GM23338 (cell line): ENCODE data around the gene FUT2. TPM values are rescaled to one million over a fixed set of nuclear protein-coding genes. Genes with fewer than 3 reads are reported as not detected.

Experiments used
- ATAC-seq: fragments of 200-7000 bp; cut with Tn5 transposase; 3 replicates; pipeline ENCODE4 v1.9.1; 2020
- DNase-seq: peaks from one replicate; pipeline ENCODE4 v3.0.0-alpha.2; 2015; ENCODE audit warnings: low spot score
- H2AFZ ChIP-seq: fragments of 200-600 bp; sonication (generic); 2 replicates; pipeline ENCODE4 v1.8.0; 2016; ENCODE audit warnings: antibody characterized with exemption, mild to moderate bottlenecking, moderate library complexity
- H3F3A ChIP-seq: fragments of 200-600 bp; sonication (generic); replicated peaks from 2 replicates; pipeline ENCODE4 v1.8.0; 2017; ENCODE audit warnings: antibody characterized with exemption, mixed run types, low read depth
- H3K27ac ChIP-seq: fragments of 200-600 bp; sonication (generic); 2 replicates; pipeline ENCODE4 v1.6.1; 2016; ENCODE audit warnings: low read depth
- H3K27me3 ChIP-seq: fragments of 200-600 bp; sonication (generic); 2 replicates; pipeline ENCODE4 v1.8.0; 2016; ENCODE audit warnings: mild to moderate bottlenecking, mixed run types, moderate library complexity; ENCODE audit not compliant: insufficient read depth
- H3K36me3 ChIP-seq: fragments of 200-600 bp; sonication (generic); 2 replicates; pipeline ENCODE4 v1.8.0; 2016; ENCODE audit warnings: mild to moderate bottlenecking; ENCODE audit not compliant: insufficient read depth
- H3K4me1 ChIP-seq: fragments of 200-600 bp; sonication (generic); 2 replicates; pipeline ENCODE4 v1.8.0; 2016; ENCODE audit warnings: mild to moderate bottlenecking, moderate library complexity; ENCODE audit not compliant: insufficient read depth
- H3K4me2 ChIP-seq: fragments of 200-600 bp; sonication (generic); 2 replicates; pipeline ENCODE4 v1.7.1; 2017; ENCODE audit warnings: mixed run types
- H3K4me3 ChIP-seq: fragments of 200-600 bp; sonication (generic); 2 replicates; pipeline ENCODE4 v1.6.1; 2016; ENCODE audit warnings: mixed run types
- H3K79me2 ChIP-seq: fragments of 200-600 bp; sonication (generic); replicated peaks from 2 replicates; pipeline ENCODE4 v1.8.0; 2017; ENCODE audit warnings: mild to moderate bottlenecking; ENCODE audit not compliant: insufficient read depth
- H3K9me2 ChIP-seq: fragments of 200-600 bp; sonication (generic); 2 replicates; pipeline ENCODE4 v1.8.0; 2017; ENCODE audit not compliant: insufficient read depth
- H4K20me1 ChIP-seq: fragments of 200-600 bp; sonication (generic); replicated peaks from 2 replicates; pipeline ENCODE4 v1.8.0; 2017; ENCODE audit warnings: mild to moderate bottlenecking; ENCODE audit not compliant: insufficient read depth
- H3K27ac Mint-ChIP-seq: 2 replicates; pipeline ENCODE4 v1.8.0; 2020; ENCODE audit warnings: inconsistent platforms, mild to moderate bottlenecking, moderate library complexity, mixed read lengths
- H3K27me3 Mint-ChIP-seq: 3 replicates; pipeline ENCODE4 v1.8.0; 2022; ENCODE audit warnings: low read depth, mild to moderate bottlenecking, moderate library complexity, mixed read lengths, inconsistent platforms; ENCODE audit not compliant: insufficient read depth, poor library complexity
- H3K36me3 Mint-ChIP-seq: 3 replicates; pipeline ENCODE4 v1.8.0; 2021; ENCODE audit warnings: low read depth, mild to moderate bottlenecking, inconsistent platforms, moderate library complexity, mixed read lengths
- H3K4me1 Mint-ChIP-seq: 3 replicates; pipeline ENCODE4 v1.8.0; 2020; ENCODE audit warnings: mild to moderate bottlenecking, inconsistent platforms, mixed read lengths
- H3K4me3 Mint-ChIP-seq: 3 replicates; pipeline ENCODE4 v1.8.0; 2021; ENCODE audit warnings: moderate library complexity, mild to moderate bottlenecking, inconsistent platforms, mixed read lengths
- H3K9me3 Mint-ChIP-seq: 3 replicates; pipeline ENCODE4 v1.8.0; 2020; ENCODE audit warnings: moderate library complexity, mild to moderate bottlenecking, inconsistent platforms, mixed read lengths
- CREB1 ChIP-seq: fragments of 250-450 bp; sonication (Bioruptor Pico); IDR thresholded peaks from 2 replicates; pipeline ENCODE4 v1.5.0; 2020; ENCODE audit warnings: low read depth, mild to moderate bottlenecking, moderate library complexity
- EZH2 ChIP-seq: fragments of 200-600 bp; sonication (generic); IDR thresholded peaks from one replicate; pipeline ENCODE4 v1.8.0; 2017; ENCODE audit warnings: antibody characterized with exemption, mild to moderate bottlenecking, low read depth; ENCODE audit not compliant: unreplicated experiment
- EZH2phosphoT487 ChIP-seq: fragments of 200-600 bp; sonication (generic); IDR thresholded peaks from one replicate; pipeline ENCODE4 v1.8.1; 2018; ENCODE audit warnings: antibody characterized with exemption; ENCODE audit not compliant: unreplicated experiment
- ZNF114 ChIP-seq: fragments of 250-450 bp; sonication (Bioruptor Pico); IDR thresholded peaks from 2 replicates; pipeline ENCODE4 v1.5.0; 2020; ENCODE audit warnings: mild to moderate bottlenecking, moderate library complexity
- ZNF331 ChIP-seq: fragments of 250-450 bp; sonication (Bioruptor Pico); IDR thresholded peaks from 2 replicates; pipeline ENCODE4 v1.5.0; 2020; ENCODE audit warnings: low read depth, mild to moderate bottlenecking, moderate library complexity
- polyA plus RNA-seq: library from polyadenylated mRNA; unstranded; fragments of >200 nt; fragmentation: Nextera tagmentation; extraction: Ambion mirVana; gene quantifications from 2 replicates; pipeline ENCODE4 v1.2.1, GENCODE V29; 2016
- total RNA-seq: library from RNA; depleted of rRNA; stranded (reverse); fragments of >200 nt; shearing (Covaris generic); gene quantifications from 2 replicates; pipeline ENCODE4 v1.2.3, GENCODE V29; 2014
- TF ChIP-seq, protein P1 (sequence below), 2 experiments: fragments of 200-600 bp in 1 of 2; sonication (generic) in 1 of 2; conservative IDR thresholded peaks; 2 replicates each; pipeline versions ENCODE4 v1.5.1 to v1.6.1; 2016 to 2017; ENCODE audit warnings: antibody characterized with exemption in 2 of 2, low read depth in 2 of 2, mild to moderate bottlenecking in 2 of 2, moderate library complexity in 1 of 2
- TF ChIP-seq, protein P2 (sequence below): IDR thresholded peaks from 2 replicates; pipeline ENCODE4 v1.6.1; 2016; ENCODE audit warnings: antibody characterized with exemption
- TF ChIP-seq, protein P3 (sequence below): fragments of 250-450 bp; sonication (Bioruptor Pico); IDR thresholded peaks from 2 replicates; pipeline ENCODE4 v1.5.0; 2020; ENCODE audit warnings: mild to moderate bottlenecking, moderate library complexity

Gene FUT2
- total and polyA plus RNA-seq, 2 experiments from 2014 or later: 5.0 to 5.6 TPM

DNA sequence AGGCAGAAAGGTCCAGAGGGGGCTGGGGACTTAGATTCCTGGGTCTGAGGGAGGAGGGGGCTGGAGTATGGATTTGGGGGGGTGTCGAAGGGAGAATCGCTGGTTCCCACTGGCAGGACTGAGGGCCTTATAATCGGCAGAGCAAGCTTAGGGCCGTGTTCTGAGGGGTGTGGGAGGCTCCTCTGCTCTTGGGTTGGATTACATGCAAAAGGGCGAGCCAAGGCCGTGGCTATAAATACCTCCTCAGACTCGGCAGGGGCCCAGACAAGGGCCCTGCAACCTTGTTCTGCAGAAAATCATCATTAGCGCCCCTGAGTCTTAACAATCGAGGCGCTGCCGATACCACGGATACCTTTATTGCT, 24.5 kb downstream of the FUT2 start:
- ATAC-seq (no peak), DNase-seq (no peak)
- Mint-ChIP-seq H3K9me3 (peaks cover 3% of the 10 kb centered on the region; the same call in 1 of the 3 replicates), H3K27ac (no peak overlapping the region; the same call in 1 of the 2 replicates), H3K36me3 (no peaks in the 10 kb centered on the region; the same call in 2 of the 3 replicates), H3K4me1 (peaks cover 37% of the 10 kb centered on the region), H3K27me3 (peaks cover 22% of the 10 kb centered on the region), H3K4me3 (peak overlapping the region; percentile 99)
- Histone ChIP-seq H4K20me1 (no peaks in the 10 kb centered on the region), H3K4me3 (peak overlapping the region; percentile 58), H3K4me2 (peak overlapping the region; percentile 70), H3K4me1 (peaks cover 34% of the 10 kb centered on the region), H3K9me2 (no peaks in the 10 kb centered on the region), H3K79me2 (no peaks in the 10 kb centered on the region), H3K27me3 (no peaks in the 10 kb centered on the region), H3K27ac (no peak overlapping the region), H3F3A (peaks cover 9% of the 10 kb centered on the region; the same call in 1 of the 2 replicates), H3K36me3 (no peaks in the 10 kb centered on the region), H2AFZ (no peak overlapping the region)
- TF ChIP-seq ZNF331: no peak
- TF ChIP-seq, protein P1, sequence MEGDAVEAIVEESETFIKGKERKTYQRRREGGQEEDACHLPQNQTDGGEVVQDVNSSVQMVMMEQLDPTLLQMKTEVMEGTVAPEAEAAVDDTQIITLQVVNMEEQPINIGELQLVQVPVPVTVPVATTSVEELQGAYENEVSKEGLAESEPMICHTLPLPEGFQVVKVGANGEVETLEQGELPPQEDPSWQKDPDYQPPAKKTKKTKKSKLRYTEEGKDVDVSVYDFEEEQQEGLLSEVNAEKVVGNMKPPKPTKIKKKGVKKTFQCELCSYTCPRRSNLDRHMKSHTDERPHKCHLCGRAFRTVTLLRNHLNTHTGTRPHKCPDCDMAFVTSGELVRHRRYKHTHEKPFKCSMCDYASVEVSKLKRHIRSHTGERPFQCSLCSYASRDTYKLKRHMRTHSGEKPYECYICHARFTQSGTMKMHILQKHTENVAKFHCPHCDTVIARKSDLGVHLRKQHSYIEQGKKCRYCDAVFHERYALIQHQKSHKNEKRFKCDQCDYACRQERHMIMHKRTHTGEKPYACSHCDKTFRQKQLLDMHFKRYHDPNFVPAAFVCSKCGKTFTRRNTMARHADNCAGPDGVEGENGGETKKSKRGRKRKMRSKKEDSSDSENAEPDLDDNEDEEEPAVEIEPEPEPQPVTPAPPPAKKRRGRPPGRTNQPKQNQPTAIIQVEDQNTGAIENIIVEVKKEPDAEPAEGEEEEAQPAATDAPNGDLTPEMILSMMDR (conservative IDR thresholded peaks at IDR 0.05; ENCODE audit: low read depth in 2 of 2): no peak
- no peak for TF ChIP-seq EZH2
- no peak for TF ChIP-seq CREB1
- TF ChIP-seq EZH2phosphoT487: no peak
- no peak for TF ChIP-seq ZNF114 (CRISPR knock-in tag)
- TF ChIP-seq, protein P2, sequence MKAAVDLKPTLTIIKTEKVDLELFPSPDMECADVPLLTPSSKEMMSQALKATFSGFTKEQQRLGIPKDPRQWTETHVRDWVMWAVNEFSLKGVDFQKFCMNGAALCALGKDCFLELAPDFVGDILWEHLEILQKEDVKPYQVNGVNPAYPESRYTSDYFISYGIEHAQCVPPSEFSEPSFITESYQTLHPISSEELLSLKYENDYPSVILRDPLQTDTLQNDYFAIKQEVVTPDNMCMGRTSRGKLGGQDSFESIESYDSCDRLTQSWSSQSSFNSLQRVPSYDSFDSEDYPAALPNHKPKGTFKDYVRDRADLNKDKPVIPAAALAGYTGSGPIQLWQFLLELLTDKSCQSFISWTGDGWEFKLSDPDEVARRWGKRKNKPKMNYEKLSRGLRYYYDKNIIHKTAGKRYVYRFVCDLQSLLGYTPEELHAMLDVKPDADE: no peak
- TF ChIP-seq, protein P3, sequence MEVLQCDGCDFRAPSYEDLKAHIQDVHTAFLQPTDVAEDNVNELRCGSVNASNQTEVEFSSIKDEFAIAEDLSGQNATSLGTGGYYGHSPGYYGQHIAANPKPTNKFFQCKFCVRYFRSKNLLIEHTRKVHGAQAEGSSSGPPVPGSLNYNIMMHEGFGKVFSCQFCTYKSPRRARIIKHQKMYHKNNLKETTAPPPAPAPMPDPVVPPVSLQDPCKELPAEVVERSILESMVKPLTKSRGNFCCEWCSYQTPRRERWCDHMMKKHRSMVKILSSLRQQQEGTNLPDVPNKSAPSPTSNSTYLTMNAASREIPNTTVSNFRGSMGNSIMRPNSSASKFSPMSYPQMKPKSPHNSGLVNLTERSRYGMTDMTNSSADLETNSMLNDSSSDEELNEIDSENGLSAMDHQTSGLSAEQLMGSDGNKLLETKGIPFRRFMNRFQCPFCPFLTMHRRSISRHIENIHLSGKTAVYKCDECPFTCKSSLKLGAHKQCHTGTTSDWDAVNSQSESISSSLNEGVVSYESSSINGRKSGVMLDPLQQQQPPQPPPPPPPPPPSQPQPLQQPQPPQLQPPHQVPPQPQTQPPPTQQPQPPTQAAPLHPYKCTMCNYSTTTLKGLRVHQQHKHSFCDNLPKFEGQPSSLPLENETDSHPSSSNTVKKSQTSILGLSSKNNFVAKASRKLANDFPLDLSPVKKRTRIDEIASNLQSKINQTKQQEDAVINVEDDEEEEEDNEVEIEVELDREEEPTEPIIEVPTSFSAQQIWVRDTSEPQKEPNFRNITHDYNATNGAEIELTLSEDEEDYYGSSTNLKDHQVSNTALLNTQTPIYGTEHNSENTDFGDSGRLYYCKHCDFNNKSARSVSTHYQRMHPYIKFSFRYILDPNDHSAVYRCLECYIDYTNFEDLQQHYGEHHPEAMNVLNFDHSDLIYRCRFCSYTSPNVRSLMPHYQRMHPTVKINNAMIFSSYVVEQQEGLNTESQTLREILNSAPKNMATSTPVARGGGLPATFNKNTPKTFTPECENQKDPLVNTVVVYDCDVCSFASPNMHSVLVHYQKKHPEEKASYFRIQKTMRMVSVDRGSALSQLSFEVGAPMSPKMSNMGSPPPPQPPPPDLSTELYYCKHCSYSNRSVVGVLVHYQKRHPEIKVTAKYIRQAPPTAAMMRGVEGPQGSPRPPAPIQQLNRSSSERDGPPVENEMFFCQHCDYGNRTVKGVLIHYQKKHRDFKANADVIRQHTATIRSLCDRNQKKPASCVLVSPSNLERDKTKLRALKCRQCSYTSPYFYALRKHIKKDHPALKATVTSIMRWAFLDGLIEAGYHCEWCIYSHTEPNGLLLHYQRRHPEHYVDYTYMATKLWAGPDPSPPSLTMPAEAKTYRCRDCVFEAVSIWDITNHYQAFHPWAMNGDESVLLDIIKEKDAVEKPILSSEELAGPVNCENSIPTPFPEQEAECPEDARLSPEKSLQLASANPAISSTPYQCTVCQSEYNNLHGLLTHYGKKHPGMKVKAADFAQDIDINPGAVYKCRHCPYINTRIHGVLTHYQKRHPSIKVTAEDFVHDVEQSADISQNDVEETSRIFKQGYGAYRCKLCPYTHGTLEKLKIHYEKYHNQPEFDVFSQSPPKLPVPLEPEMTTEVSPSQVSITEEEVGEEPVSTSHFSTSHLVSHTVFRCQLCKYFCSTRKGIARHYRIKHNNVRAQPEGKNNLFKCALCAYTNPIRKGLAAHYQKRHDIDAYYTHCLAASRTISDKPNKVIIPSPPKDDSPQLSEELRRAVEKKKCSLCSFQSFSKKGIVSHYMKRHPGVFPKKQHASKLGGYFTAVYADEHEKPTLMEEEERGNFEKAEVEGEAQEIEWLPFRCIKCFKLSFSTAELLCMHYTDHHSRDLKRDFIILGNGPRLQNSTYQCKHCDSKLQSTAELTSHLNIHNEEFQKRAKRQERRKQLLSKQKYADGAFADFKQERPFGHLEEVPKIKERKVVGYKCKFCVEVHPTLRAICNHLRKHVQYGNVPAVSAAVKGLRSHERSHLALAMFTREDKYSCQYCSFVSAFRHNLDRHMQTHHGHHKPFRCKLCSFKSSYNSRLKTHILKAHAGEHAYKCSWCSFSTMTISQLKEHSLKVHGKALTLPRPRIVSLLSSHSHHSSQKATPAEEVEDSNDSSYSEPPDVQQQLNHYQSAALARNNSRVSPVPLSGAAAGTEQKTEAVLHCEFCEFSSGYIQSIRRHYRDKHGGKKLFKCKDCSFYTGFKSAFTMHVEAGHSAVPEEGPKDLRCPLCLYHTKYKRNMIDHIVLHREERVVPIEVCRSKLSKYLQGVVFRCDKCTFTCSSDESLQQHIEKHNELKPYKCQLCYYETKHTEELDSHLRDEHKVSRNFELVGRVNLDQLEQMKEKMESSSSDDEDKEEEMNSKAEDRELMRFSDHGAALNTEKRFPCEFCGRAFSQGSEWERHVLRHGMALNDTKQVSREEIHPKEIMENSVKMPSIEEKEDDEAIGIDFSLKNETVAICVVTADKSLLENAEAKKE (CRISPR knock-in tag): no peak
